GM23338 (cell line): ENCODE measurements around the gene FBLN5.

ENCODE experiments used
- CREB1 ChIP-seq: fragments of 250-450 bp; sonication (Bioruptor Pico); IDR thresholded peaks from 2 replicates; pipeline ENCODE4 v1.5.0; 2020; ENCODE audit warnings: low read depth, mild to moderate bottlenecking, moderate library complexity
- EZH2 ChIP-seq: fragments of 200-600 bp; sonication (generic); IDR thresholded peaks from one replicate; pipeline ENCODE4 v1.8.0; 2017; ENCODE audit warnings: antibody characterized with exemption, mild to moderate bottlenecking, low read depth; ENCODE audit not compliant: unreplicated experiment
- EZH2phosphoT487 ChIP-seq: fragments of 200-600 bp; sonication (generic); IDR thresholded peaks from one replicate; pipeline ENCODE4 v1.8.1; 2018; ENCODE audit warnings: antibody characterized with exemption; ENCODE audit not compliant: unreplicated experiment
- JUNB ChIP-seq: IDR thresholded peaks from one replicate; pipeline ENCODE4 v1.6.1; 2016; ENCODE audit warnings: antibody characterized with exemption; ENCODE audit not compliant: unreplicated experiment
- NANOG ChIP-seq: IDR thresholded peaks from 2 replicates; pipeline ENCODE4 v1.6.1; 2016; ENCODE audit warnings: antibody characterized with exemption, borderline replicate concordance
- POLR2AphosphoS5 ChIP-seq: IDR thresholded peaks from 2 replicates; pipeline ENCODE4 v1.6.1; 2016; ENCODE audit warnings: antibody characterized with exemption, low read depth
- TF ChIP-seq, protein P1 (sequence below), 2 experiments: fragments of 200-600 bp in 1 of 2; sonication (generic) in 1 of 2; conservative IDR thresholded peaks; 2 replicates each; pipeline versions ENCODE4 v1.5.1 to v1.6.1; 2016 to 2017; ENCODE audit warnings: antibody characterized with exemption in 2 of 2, low read depth in 2 of 2, mild to moderate bottlenecking in 2 of 2, moderate library complexity in 1 of 2
- TF ChIP-seq, protein P2 (sequence below): IDR thresholded peaks from one replicate; pipeline ENCODE4 v1.6.1; 2018; ENCODE audit warnings: antibody characterized with exemption; ENCODE audit not compliant: unreplicated experiment

DNA sequence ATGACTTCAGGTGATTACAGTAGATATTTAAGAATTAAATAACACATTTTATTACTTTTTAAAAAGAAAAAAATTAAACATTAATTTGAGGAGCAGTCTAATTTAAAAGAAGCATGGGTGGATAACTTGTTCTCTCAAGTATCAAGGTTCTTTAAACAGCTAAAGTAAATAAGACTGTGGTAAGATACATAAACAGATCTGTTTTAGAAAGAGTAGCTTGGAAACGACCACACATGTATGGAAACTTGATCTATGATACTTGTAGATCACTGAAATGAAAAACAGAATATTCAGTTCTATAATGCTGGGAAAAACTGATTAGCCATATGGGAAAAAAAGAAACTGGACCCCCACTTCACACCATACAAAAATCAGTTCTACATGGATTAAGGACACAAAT, 116.2 kb downstream of the FBLN5 start:
- TF ChIP-seq POLR2AphosphoS5 (no peak), NANOG (no peak), EZH2 (no peak), CREB1 (CRISPR knock-in tag) (no peak), EZH2phosphoT487 (no peak), JUNB (no peak)
- TF ChIP-seq, protein P1, sequence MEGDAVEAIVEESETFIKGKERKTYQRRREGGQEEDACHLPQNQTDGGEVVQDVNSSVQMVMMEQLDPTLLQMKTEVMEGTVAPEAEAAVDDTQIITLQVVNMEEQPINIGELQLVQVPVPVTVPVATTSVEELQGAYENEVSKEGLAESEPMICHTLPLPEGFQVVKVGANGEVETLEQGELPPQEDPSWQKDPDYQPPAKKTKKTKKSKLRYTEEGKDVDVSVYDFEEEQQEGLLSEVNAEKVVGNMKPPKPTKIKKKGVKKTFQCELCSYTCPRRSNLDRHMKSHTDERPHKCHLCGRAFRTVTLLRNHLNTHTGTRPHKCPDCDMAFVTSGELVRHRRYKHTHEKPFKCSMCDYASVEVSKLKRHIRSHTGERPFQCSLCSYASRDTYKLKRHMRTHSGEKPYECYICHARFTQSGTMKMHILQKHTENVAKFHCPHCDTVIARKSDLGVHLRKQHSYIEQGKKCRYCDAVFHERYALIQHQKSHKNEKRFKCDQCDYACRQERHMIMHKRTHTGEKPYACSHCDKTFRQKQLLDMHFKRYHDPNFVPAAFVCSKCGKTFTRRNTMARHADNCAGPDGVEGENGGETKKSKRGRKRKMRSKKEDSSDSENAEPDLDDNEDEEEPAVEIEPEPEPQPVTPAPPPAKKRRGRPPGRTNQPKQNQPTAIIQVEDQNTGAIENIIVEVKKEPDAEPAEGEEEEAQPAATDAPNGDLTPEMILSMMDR (conservative IDR thresholded peaks at IDR 0.05; ENCODE audit: low read depth in 2 of 2) = no peak
- TF ChIP-seq, protein P2, sequence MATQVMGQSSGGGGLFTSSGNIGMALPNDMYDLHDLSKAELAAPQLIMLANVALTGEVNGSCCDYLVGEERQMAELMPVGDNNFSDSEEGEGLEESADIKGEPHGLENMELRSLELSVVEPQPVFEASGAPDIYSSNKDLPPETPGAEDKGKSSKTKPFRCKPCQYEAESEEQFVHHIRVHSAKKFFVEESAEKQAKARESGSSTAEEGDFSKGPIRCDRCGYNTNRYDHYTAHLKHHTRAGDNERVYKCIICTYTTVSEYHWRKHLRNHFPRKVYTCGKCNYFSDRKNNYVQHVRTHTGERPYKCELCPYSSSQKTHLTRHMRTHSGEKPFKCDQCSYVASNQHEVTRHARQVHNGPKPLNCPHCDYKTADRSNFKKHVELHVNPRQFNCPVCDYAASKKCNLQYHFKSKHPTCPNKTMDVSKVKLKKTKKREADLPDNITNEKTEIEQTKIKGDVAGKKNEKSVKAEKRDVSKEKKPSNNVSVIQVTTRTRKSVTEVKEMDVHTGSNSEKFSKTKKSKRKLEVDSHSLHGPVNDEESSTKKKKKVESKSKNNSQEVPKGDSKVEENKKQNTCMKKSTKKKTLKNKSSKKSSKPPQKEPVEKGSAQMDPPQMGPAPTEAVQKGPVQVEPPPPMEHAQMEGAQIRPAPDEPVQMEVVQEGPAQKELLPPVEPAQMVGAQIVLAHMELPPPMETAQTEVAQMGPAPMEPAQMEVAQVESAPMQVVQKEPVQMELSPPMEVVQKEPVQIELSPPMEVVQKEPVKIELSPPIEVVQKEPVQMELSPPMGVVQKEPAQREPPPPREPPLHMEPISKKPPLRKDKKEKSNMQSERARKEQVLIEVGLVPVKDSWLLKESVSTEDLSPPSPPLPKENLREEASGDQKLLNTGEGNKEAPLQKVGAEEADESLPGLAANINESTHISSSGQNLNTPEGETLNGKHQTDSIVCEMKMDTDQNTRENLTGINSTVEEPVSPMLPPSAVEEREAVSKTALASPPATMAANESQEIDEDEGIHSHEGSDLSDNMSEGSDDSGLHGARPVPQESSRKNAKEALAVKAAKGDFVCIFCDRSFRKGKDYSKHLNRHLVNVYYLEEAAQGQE = no peak
